G401 (cell line): ENCODE results near the gene ZBTB12. TPM values are rescaled to one million over a fixed set of nuclear protein-coding genes. Genes with fewer than 3 reads are reported as not detected.
A peak's percentile ranks its signal among the peaks of the same experiment; 100 is the strongest.
"Not testable (repeated sequence)": the region's sequence is repeated elsewhere in the genome, so short reads cannot be mapped to it uniquely, and the experiment has no call there.

Experiments used
- DNase-seq: peaks from one replicate; pipeline ENCODE4 v3.0.0-alpha.2; 2015; ENCODE audit warnings: low spot score
- in situ Hi-C: cut with HindIII; loops from 2 replicates; pipeline ENCODE4 v1.10.0; 2016; ENCODE audit warnings: low sequenced_read_pairs, mixed read lengths
- total RNA-seq: library from RNA; depleted of rRNA; stranded (reverse); fragments of >200 nt; shearing (Covaris generic); gene quantifications from 2 replicates; pipeline ENCODE4 v1.2.3, GENCODE V29; 2014

Gene ZBTB12
- total RNA-seq, 1 experiment from 2014 or later = 20.0 TPM

DNA sequence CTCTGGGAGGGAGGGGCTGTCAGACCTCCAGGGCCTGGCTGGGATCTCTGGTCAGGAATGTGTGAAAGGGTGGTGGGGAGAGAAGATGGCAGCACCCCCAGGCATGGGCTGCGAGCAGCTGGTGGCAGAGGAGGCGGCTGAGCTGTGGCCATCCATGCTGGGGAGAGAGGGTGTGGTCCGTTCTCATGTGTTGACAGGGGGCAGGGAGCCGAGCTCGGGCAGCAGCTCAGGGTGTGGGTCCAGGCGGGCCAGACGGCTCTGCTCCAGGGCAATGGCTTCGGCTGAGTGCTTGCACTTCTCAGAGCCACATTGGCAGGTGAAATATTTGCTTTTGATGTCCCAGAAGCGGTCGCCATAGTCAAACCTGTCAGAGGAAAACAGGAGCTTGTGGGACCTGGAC lies 22.0 kb downstream of the ZBTB12 start:
- in situ Hi-C loops = no loop called here
- no peak for DNase-seq

GRCh38 chr6:31879143-31879542 lies 22.7 kb downstream of the ZBTB12 start:
- no peak for DNase-seq
- in situ Hi-C loops = no loop called here

- no peak for DNase-seq
These were observed 23.2 kb downstream of the ZBTB12 start, which contains the start of gene SLC44A4 for GRCh38 chr6:31878726-31879125. Gene SLC44A4 (minus strand): TSS chr6:31878997. CDS start chr6:31878980, 17 bp downstream.

GRCh38 chr6:31878222-31878621 lies 23.7 kb downstream of the ZBTB12 start:
- DNase-seq = no peak

More at GRCh38 chr6:31878726-31879125, 23.2 kb downstream of the ZBTB12 start, which contains the start of gene SLC44A4:
- in situ Hi-C loops = no loop called here

DNA sequence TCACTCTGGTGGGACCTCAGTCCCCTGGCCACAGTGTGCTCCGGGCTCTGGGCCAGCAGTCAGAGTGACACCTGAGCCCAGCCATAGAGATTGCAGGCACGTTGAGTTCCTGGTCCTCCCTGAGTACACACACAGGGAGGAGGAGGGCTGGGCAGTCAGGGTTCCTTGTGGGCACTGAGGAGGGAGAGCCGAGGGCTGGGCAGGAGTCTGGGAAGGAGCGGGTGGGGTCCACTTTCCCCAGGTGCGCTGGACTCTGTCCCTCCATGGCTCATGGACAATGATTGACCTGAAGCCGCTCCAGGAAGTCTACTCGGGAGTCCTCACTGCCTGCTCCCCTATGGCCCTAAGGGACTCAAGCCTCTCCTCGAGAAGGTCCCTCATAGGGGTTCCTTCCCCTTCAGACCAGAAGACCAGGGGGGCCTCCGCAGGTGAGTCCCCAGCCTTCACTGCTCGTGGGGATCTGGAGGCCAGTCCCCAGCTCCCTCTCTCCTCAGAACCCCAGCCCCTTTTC lies 24.2 kb downstream of the ZBTB12 start:
- in situ Hi-C loops = no loop called here
- DNase-seq = no peak

More at GRCh38 chr6:31878222-31878621, 23.7 kb downstream of the ZBTB12 start:
- in situ Hi-C loops = no loop called here

DNA sequence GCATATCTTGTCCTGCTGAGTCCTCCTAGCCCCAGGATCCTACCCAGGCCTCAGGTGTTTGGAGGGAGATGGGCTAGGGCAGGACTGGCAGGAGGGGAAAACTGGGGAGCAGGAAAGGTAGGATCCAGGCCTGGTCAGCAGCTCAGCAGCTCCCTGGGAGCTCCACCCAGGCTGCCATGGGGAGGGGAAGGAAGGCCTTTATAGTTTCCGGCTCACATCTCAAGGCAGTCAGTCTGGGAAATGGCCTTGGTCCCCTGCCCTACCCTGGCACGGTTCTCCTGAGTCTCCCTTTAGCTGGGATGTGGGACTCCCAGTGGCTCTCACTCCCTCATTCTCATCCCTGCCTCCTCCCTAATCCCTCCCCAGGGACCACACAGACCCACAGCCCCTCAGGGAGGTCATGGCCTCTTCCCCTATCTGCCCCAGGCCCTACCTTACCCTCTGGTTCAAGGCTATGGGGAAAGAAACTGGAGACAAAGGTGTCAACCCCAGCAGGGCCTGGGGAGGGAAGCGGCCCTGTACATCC lies 24.7 kb downstream of the ZBTB12 start:
- in situ Hi-C loops = no loop called here
- no peak for DNase-seq

GRCh38 chr6:31876357-31876756 lies 25.5 kb downstream of the ZBTB12 start:
- DNase-seq = no peak
- in situ Hi-C loops = no loop called here

DNA sequence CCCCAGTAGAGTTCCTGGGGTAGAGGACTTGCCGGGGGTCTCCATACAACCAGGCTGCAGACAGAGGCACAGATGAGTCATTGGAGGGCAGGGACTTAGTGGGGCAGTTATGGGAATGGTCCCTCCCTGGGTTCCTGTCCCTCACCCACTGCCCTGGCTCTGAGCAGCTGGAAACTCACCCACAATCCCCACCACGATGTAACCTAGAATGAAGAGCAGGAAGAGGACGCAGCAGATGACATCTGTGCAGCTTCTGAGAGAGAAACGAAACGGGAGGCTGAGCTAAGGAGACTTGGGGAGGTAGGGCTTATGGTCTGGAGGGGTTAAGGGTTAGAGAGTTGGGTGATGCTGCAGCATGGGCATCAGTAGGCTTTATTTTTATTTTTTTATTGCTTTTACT lies 26.0 kb downstream of the ZBTB12 start:
- no peak for DNase-seq
- in situ Hi-C loops = no loop called here

- in situ Hi-C loops = no loop called here
- DNase-seq = no peak
These were observed 26.9 kb downstream of the ZBTB12 start for GRCh38 chr6:31874836-31875572.

DNA sequence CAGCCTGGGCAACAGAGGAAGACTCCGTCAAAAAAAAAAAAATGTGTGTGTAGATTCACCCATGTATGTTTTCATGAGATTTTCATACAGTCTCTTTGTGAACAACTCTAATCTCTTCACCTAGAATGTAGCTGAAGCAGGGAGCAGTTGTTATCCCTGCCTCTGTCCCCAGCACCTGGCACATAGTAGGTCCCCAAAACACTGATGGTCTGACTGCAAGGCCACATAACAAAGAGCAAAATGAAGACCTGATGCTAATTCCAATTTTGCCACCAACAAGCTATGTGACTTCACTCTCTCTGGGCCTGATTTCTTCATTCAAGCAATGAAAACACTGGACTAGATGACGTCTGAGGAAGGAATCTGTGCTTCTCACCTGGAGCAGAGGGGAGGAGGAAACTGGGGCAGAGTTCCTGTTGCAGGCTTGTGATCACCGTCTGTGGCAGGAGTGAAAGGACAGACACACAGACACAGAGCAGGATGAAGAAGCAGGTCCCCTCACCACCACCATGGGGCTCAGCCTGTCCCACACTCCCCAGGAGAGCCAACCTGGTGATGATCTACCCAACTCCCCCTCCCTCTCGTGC lies 27.7 kb downstream of the ZBTB12 start:
- in situ Hi-C loops = no loop called here

GRCh38 chr6:31871046-31871659 lies 30.7 kb downstream of the ZBTB12 start:
- no peak for DNase-seq
- in situ Hi-C loops = no loop called here

More for the DNA sequence above, 27.7 kb downstream of the ZBTB12 start:
- DNase-seq = no peak

- peak; percentile 29 for DNase-seq
- in situ Hi-C loops = no loop called here
These were observed 31.4 kb downstream of the ZBTB12 start for GRCh38 chr6:31870385-31870921.

DNA sequence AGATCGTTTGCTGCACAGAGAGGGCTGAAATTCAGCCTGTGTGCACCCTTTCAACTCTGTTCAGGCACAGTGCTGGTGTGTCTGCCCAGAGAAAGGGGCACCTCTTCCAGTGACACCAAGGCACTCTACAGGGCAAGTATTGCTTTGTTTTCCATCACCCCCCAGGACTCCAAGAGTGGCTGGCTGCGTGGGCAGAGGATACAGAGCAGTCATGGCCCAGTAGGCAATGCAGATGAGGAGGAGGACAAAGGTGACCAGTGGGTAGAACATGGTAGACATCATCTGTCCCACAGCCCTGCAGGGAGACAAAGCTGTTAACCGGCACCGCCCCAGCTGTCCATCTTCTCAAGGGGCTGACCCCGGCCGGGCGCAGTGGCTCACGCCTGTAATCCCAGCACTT lies 32.5 kb downstream of the ZBTB12 start:
- in situ Hi-C loops = no loop called here
- DNase-seq = no peak

- DNase-seq, in situ Hi-C loops: not testable (repeated sequence)
These were observed 33.3 kb downstream of the ZBTB12 start for GRCh38 chr6:31868658-31868971.

DNA sequence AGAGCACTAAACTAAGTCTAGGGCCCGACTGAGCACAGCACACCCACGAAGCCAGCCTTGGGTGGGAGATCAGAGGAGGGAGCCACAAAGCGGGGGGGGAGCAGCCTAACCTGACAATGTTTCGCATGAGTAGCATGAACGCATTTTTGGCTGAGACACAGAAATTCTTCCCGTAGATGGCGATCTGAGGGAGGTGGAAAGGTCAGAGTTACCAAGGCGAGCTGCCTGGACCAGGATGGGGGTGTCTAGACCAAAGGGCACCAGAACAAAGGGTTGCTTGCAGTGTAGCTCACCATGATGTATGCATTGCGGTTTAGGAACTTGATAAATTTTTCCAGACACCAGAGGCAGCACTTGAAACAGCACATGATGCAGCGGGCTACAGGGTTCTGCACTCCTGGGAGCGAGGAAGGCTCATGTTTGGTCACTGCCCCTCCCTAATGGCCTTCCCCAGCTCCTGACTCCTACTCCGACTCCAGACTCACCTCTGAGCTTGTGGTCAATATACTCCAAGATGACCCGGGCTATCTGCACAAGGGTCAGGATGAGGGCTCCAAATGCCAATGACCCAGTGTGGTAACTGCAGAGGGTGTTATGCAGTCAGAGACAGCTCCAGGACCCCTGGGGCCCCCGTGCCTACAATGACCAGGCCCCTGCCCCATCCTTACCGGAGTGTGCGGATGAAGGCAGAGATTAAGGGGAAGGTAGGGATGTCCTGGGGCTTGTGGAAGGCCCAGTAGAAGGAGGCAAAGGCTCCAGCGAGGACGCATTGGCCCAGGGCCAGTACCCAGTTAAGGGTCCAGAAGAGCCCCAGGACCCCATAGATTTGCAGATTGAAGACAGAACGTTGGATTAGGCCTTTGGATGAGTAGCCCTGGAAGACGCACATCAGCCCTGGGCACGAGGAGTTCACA lies 36.4 kb downstream of the ZBTB12 start:
- DNase-seq = no peak

DNA sequence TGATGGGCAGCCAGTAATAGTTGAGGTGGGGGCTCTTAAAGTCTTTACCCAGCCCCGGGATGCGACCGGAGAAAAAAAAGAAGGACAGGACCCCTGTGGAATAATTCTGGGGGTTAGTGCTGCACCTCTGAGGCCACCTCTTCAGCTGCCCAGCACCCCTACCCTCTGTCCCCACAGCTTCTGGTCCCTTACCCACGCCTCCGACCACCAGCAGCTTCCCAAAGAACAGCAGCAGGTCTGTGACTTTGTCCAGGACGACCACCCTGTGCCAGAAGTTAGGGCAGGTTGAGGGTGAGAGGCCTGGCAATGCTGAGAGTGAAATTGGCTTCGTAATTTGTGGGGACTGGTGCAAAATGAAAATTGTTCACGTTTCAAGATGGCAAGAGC lies 37.1 kb downstream of the ZBTB12 start:
- in situ Hi-C loops = no loop called here
- DNase-seq = no peak

More for the DNA sequence above, 36.4 kb downstream of the ZBTB12 start:
- in situ Hi-C loops = no loop called here

- in situ Hi-C loops, DNase-seq: not testable (repeated sequence)
These were observed 37.7 kb downstream of the ZBTB12 start for GRCh38 chr6:31864123-31864562.

GRCh38 chr6:31862344-31863235 lies 39.3 kb downstream of the ZBTB12 start, which contains the start of gene NEU1:
Gene NEU1 (minus strand): TSS chr6:31862821. CDS start chr6:31862776, 45 bp downstream.
- in situ Hi-C loops = no loop called here
- DNase-seq = peak; percentile 100
